ENCODE results near the gene WDR70.
"Not testable (repeated sequence)": the region's sequence is repeated elsewhere in the genome, so short reads cannot be mapped to it uniquely, and the experiment has no call there.

The WDR70 gene

GRCh38 chr5:37448941-37449340 lies 69.8 kb downstream of the WDR70 start:
- H3K9me3 ChIP-seq (ENCODE audit: severe bottlenecking), result no peaks in the 10 kb centered on the region
- no peak overlapping the region for H3K27ac ChIP-seq
- no peaks in the 10 kb centered on the region for H3K36me3 ChIP-seq
- no peaks in the 10 kb centered on the region for H3K27me3 ChIP-seq (ENCODE audit: insufficient read depth, low read depth, severe bottlenecking)
- TF ChIP-seq, protein P1, sequence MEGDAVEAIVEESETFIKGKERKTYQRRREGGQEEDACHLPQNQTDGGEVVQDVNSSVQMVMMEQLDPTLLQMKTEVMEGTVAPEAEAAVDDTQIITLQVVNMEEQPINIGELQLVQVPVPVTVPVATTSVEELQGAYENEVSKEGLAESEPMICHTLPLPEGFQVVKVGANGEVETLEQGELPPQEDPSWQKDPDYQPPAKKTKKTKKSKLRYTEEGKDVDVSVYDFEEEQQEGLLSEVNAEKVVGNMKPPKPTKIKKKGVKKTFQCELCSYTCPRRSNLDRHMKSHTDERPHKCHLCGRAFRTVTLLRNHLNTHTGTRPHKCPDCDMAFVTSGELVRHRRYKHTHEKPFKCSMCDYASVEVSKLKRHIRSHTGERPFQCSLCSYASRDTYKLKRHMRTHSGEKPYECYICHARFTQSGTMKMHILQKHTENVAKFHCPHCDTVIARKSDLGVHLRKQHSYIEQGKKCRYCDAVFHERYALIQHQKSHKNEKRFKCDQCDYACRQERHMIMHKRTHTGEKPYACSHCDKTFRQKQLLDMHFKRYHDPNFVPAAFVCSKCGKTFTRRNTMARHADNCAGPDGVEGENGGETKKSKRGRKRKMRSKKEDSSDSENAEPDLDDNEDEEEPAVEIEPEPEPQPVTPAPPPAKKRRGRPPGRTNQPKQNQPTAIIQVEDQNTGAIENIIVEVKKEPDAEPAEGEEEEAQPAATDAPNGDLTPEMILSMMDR (IDR thresholded peaks at IDR 0.05; ENCODE audit: low read depth, low read length), result no peak
- no peak for DNase-seq
- H3K4me3 ChIP-seq (ENCODE audit: low read depth, low read length), result no peak overlapping the region

DNA sequence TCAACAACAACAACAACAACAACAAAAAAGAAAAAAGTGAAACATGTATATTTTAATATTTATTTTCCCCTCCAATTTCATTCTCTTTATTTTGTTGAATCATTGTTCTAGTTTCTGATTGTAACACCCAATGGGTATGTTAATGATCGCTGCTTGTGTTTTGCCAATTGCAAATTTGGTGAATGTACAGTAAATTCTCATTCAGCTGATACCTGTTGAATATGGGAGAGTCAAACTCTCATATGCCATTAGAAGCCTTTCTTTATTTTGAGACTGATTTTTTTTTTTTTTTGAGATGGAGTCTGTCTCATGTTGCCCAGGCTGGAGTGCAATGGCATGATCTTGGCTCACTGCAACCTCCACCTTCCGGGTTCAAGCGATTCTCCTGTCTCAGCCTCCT lies 72.9 kb downstream of the WDR70 start:
- not testable (repeated sequence) for H3K27ac ChIP-seq; H3K36me3 ChIP-seq; H3K27me3 ChIP-seq (ENCODE audit: insufficient read depth, low read depth, severe bottlenecking); H3K4me3 ChIP-seq (ENCODE audit: low read depth, low read length); H3K9me3 ChIP-seq (ENCODE audit: severe bottlenecking); DNase-seq

DNA sequence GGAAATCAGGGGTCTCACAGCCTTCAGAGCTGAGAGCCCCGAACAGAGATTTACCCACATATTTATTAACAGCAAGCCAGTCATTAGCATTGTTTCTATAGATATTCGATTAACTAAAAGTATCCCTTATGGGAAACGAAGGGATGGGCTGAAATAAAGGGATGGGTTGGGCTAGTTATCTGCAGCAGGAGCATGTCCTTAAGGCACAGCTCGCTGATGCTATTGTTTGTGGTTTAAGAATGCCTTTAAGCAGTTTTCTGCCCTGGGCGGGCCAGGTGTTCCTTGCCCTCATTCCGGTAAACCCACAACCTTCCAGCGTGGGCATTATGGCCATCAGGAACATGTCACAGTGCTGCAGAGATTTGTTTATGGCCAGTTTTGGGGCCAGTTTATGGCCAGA lies 74.1 kb downstream of the WDR70 start:
- not testable (repeated sequence) for DNase-seq; H3K36me3 ChIP-seq; H3K4me3 ChIP-seq (ENCODE audit: low read depth, low read length); H3K27ac ChIP-seq; H3K9me3 ChIP-seq (ENCODE audit: severe bottlenecking); H3K27me3 ChIP-seq (ENCODE audit: insufficient read depth, low read depth, severe bottlenecking)

- DNase-seq, result not testable (repeated sequence)
Measured at GRCh38 chr5:37454402-37455055, 75.4 kb downstream of the WDR70 start.

GRCh38 chr5:37463191-37464051 lies 84.3 kb downstream of the WDR70 start:
- not testable (repeated sequence) for H3K27me3 ChIP-seq (ENCODE audit: insufficient read depth, low read depth, severe bottlenecking); H3K36me3 ChIP-seq; H3K27ac ChIP-seq; H3K9me3 ChIP-seq (ENCODE audit: severe bottlenecking); H3K4me3 ChIP-seq (ENCODE audit: low read depth, low read length)
- peak; percentile 7 for DNase-seq

More at GRCh38 chr5:37454402-37455055, 75.4 kb downstream of the WDR70 start:
- not testable (repeated sequence) for H3K36me3 ChIP-seq; H3K27me3 ChIP-seq (ENCODE audit: insufficient read depth, low read depth, severe bottlenecking); H3K4me3 ChIP-seq (ENCODE audit: low read depth, low read length); H3K27ac ChIP-seq; H3K9me3 ChIP-seq (ENCODE audit: severe bottlenecking)

DNA sequence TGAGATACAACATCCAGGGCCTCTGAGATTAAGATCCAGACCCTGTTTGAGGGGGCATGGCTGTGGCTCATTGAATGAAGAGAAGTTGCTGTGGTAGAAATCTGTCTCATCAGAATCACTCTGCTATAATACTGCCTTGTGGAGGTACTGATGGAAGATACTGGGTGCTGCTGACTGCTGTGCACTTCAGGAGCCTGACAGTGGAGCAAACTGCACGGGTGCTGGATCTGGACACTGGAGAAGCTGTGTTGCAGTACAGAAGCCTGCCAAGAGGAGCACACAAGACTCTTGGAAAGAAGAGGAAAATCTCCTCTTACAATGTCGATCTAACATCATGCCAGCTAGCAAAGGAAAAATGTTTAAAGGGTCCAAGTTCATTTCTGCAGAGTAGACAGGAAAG lies 85.5 kb downstream of the WDR70 start:
- H3K9me3 ChIP-seq (ENCODE audit: severe bottlenecking); H3K36me3 ChIP-seq; H3K27ac ChIP-seq; H3K4me3 ChIP-seq (ENCODE audit: low read depth, low read length); H3K27me3 ChIP-seq (ENCODE audit: insufficient read depth, low read depth, severe bottlenecking): not testable (repeated sequence)
- DNase-seq, result peak; percentile 8

GRCh38 chr5:37469383-37469782 lies 90.3 kb downstream of the WDR70 start:
- not testable (repeated sequence) for H3K27me3 ChIP-seq (ENCODE audit: insufficient read depth, low read depth, severe bottlenecking); H3K36me3 ChIP-seq; DNase-seq; H3K9me3 ChIP-seq (ENCODE audit: severe bottlenecking); H3K27ac ChIP-seq; H3K4me3 ChIP-seq (ENCODE audit: low read depth, low read length)

- no peak overlapping the region for H3K27ac ChIP-seq
- H3K27me3 ChIP-seq (ENCODE audit: insufficient read depth, low read depth, severe bottlenecking), result no peaks in the 10 kb centered on the region
- no peaks in the 10 kb centered on the region for H3K36me3 ChIP-seq
- TF ChIP-seq, protein P1 (IDR thresholded peaks at IDR 0.05; ENCODE audit: low read depth, low read length), result no peak
- H3K4me3 ChIP-seq (ENCODE audit: low read depth, low read length), result no peak overlapping the region
- H3K9me3 ChIP-seq (ENCODE audit: severe bottlenecking), result peaks cover 5% of the 10 kb centered on the region
- no peak for DNase-seq
Measured at GRCh38 chr5:37471666-37472197, 92.6 kb downstream of the WDR70 start.

Measured in WERI-Rb-1 (cell line).